ENCODE data around the gene HAO1. TPM values are rescaled to one million over a fixed set of nuclear protein-coding genes. Genes with fewer than 3 reads are reported as not detected.

The HAO1 gene
- total RNA-seq, 1 donor from 2014 or later = not detected

DNA sequence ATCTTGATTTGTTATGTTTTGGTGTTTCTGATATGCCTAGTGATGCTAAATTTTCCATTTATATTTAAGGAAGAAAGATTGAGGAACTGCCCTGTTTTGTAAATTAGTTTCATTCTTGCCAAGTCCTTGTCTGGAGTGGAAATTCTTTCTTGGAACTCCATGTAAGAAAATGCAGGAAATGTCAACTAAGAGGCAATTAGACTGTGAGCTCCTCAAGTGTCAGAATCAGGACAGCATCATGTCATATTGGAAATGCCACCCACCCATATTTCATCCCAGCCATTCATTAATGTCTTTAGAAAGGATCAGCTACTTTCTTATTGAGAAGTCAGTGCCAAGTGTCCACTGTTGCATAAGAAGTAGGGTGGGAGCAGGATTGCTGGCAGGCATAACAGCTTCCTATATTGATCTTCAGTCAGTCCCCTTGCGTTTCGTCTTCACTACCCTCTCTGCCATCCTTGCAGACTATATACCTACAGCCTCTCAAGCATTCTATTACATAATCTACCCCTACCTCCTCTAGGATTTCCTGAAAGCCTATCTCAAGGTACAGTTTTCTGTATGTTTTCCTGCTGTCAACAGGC is 42.4 kb downstream of the HAO1 start:
- Mint-ChIP-seq H3K27ac (ENCODE audit: unreplicated experiment) (no peak overlapping the region), H3K4me1 (ENCODE audit: low read depth) (no peaks in the 10 kb centered on the region), H3K27me3 (ENCODE audit: low read depth) (peaks cover 5% of the 10 kb centered on the region), H3K4me3 (ENCODE audit: unreplicated experiment) (no peak overlapping the region), H3K9me3 (ENCODE audit: low read depth) (peaks cover 3% of the 10 kb centered on the region), H3K36me3 (ENCODE audit: low read depth) (no peaks in the 10 kb centered on the region)
- TF ChIP-seq, protein P1, sequence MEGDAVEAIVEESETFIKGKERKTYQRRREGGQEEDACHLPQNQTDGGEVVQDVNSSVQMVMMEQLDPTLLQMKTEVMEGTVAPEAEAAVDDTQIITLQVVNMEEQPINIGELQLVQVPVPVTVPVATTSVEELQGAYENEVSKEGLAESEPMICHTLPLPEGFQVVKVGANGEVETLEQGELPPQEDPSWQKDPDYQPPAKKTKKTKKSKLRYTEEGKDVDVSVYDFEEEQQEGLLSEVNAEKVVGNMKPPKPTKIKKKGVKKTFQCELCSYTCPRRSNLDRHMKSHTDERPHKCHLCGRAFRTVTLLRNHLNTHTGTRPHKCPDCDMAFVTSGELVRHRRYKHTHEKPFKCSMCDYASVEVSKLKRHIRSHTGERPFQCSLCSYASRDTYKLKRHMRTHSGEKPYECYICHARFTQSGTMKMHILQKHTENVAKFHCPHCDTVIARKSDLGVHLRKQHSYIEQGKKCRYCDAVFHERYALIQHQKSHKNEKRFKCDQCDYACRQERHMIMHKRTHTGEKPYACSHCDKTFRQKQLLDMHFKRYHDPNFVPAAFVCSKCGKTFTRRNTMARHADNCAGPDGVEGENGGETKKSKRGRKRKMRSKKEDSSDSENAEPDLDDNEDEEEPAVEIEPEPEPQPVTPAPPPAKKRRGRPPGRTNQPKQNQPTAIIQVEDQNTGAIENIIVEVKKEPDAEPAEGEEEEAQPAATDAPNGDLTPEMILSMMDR (IDR thresholded peaks at IDR 0.05) = no peak
- no peak for DNase-seq (ENCODE audit: low spot score)

DNA sequence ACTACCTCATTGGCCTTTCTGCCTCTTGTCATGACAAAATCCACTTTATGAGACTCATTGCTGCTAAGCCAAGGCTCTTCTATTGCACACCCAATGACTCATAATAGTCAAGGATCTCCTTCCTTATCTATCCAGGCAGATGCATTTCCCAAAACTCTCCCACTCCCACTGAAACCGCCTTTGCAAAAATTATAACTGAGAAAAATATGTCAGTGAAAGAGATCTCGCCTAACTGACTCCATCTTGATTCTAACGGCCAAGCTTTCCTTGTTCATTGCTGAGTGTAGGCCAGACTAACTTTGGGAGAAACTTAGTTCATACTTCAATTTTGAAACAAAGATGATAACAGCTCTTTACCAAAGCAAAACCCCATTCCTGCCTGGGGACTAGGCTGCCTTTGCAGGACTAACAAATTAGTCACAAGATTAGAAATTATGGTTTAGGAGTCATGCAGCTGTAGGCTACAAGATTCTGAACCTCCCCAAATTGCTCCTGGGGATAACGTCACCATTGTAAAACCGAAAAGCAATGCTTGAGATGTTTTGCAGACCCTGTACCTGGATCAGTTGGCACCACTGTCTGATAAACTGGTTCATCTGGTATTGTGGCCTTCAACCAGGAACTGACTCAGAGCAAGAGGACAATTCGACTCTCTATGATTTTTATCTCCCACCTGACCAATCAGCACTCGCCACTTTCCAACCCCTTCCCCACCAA is 47.1 kb downstream of the HAO1 start:
- no peak overlapping the region for H3K4me3 Mint-ChIP-seq (ENCODE audit: unreplicated experiment)
- H3K9me3 Mint-ChIP-seq (ENCODE audit: low read depth) = peaks cover 11% of the 10 kb centered on the region
- TF ChIP-seq, protein P1 (IDR thresholded peaks at IDR 0.05) = no peak
- no peak for DNase-seq (ENCODE audit: low spot score)
- H3K27ac Mint-ChIP-seq (ENCODE audit: unreplicated experiment) = no peak overlapping the region
- H3K4me1 Mint-ChIP-seq (ENCODE audit: low read depth) = no peaks in the 10 kb centered on the region
- no peaks in the 10 kb centered on the region for H3K36me3 Mint-ChIP-seq (ENCODE audit: low read depth)
- H3K27me3 Mint-ChIP-seq (ENCODE audit: low read depth) = peaks cover 7% of the 10 kb centered on the region

DNA sequence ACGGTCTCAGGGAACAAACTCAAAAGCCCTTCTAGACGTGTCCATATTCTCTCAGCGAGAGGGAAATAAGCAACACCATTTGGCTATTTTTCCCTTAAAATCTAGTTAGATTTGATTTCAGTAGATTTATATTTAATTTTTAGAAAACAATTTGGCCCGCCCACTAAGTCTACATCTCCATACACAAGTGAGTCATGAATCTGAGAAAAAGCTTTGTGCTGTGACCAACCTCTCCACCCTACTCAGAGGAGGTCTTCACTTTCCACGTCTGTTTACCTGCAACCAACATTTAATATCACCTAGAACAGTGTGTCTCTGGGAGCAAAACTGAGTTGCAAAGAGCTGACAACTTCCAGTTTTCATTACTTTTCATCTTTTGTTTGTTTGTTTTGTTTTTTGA is 48.6 kb downstream of the HAO1 start:
- H3K4me3 Mint-ChIP-seq (ENCODE audit: unreplicated experiment) = no peak overlapping the region
- TF ChIP-seq, protein P1 (IDR thresholded peaks at IDR 0.05) = no peak
- H3K9me3 Mint-ChIP-seq (ENCODE audit: low read depth) = peaks cover 9% of the 10 kb centered on the region
- no peaks in the 10 kb centered on the region for H3K36me3 Mint-ChIP-seq (ENCODE audit: low read depth)
- H3K27ac Mint-ChIP-seq (ENCODE audit: unreplicated experiment) = no peak overlapping the region
- H3K4me1 Mint-ChIP-seq (ENCODE audit: low read depth) = no peaks in the 10 kb centered on the region
- DNase-seq (ENCODE audit: low spot score) = no peak
- peaks cover 5% of the 10 kb centered on the region for H3K27me3 Mint-ChIP-seq (ENCODE audit: low read depth)

DNA sequence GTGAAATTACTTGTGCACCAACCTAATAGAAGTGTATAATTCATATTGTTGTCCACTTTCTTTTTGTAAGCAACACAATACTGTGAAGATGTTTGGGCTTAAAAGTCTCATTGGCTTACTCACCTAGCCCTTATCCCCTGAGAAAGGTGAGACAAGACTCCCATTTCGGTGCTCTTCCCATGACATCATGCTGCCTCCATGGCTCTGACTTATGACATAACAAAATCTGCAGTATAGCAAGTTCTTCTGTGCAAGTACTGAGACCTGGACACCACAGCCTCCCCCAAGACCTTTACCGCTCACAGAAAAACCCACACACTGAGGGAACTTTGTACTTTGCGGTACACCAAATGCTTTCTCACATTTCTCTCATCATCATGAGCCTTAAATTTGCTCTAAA is 50.5 kb downstream of the HAO1 start:
- H3K4me1 Mint-ChIP-seq (ENCODE audit: low read depth) = no peaks in the 10 kb centered on the region
- H3K36me3 Mint-ChIP-seq (ENCODE audit: low read depth) = no peaks in the 10 kb centered on the region
- H3K9me3 Mint-ChIP-seq (ENCODE audit: low read depth) = peaks cover 8% of the 10 kb centered on the region

DNA sequence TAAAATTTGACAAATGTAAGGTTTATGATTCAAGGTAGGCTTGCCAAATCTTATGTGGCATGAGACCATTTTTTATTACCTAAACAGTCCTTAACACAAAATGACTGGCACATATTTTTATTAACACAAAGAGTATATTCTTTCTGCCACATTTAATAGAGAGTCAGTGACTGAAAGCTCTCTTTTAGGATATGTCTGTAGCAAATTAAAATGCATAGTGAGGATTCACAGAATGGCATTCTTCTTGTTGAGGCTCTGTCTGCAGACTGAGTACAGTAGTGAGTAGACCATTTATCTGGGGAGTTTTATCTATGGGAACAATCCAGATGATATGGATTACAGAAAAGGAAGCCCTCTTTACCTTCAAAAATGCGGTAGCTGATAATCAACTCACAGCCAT is 56.5 kb downstream of the HAO1 start:
- Mint-ChIP-seq H3K4me3 (ENCODE audit: unreplicated experiment) (no peak overlapping the region), H3K27me3 (ENCODE audit: low read depth) (peaks cover 16% of the 10 kb centered on the region), H3K9me3 (ENCODE audit: low read depth) (no peaks in the 10 kb centered on the region), H3K36me3 (ENCODE audit: low read depth) (no peaks in the 10 kb centered on the region), H3K27ac (ENCODE audit: unreplicated experiment) (no peak overlapping the region), H3K4me1 (ENCODE audit: low read depth) (no peaks in the 10 kb centered on the region)
- TF ChIP-seq, protein P1 (IDR thresholded peaks at IDR 0.05) = no peak
- no peak for DNase-seq (ENCODE audit: low spot score)

More for the DNA sequence above, 50.5 kb downstream of the HAO1 start:
- Mint-ChIP-seq H3K27ac (ENCODE audit: unreplicated experiment) (no peak overlapping the region), H3K27me3 (ENCODE audit: low read depth) (peaks cover 8% of the 10 kb centered on the region), H3K4me3 (ENCODE audit: unreplicated experiment) (no peak overlapping the region)
- TF ChIP-seq, protein P1 (IDR thresholded peaks at IDR 0.05) = no peak
- no peak for DNase-seq (ENCODE audit: low spot score)

All from chondrocyte (in vitro differentiated cells).